Activated gamma-delta T cell treated with Interleukin-2 at 50 U/mL for 16 hours (primary cell): ENCODE measurements around the gene IAH1.

Experiments used
- DNase-seq: peaks from one replicate; pipeline ENCODE4 v3.0.0-alpha.2; 2020

Gene IAH1

DNA sequence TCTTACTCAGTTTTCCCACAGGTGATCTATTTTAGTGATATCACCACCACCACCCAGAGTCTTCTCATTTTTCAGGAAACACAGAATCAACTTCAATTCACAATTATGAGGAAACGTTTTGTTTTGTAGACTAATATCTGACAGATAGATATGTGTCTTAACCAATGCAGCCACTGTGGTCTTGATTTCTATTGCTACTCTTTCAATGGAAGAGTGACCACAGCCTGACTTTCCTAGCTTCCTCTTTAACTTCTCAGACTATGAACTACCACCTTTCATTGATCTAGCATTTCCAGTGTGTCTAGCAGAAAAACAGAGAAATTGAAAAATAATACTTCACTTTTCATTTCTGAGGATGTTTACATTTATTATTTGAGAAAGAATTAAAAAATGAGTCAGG, 60.8 kb downstream of the IAH1 start:
- no peak for DNase-seq

DNA sequence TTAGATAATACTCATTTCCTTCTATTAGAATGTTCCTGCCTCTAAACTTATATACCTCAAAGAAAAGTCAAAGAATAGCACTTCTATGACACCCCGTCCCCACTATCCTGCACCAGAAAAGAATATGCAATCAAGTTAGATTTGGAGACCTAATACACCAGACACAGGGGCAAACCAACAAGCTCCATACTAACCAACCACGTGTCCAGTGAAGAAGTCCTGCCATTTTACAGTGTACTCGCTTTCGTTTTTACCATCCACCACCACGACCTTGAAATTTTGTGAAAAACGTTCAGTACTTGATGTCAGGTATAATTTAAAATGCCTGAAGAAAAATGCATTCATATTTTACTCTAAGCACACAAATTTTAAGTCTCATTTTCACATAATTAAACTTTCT, 62.2 kb downstream of the IAH1 start:
- no peak for DNase-seq

DNA sequence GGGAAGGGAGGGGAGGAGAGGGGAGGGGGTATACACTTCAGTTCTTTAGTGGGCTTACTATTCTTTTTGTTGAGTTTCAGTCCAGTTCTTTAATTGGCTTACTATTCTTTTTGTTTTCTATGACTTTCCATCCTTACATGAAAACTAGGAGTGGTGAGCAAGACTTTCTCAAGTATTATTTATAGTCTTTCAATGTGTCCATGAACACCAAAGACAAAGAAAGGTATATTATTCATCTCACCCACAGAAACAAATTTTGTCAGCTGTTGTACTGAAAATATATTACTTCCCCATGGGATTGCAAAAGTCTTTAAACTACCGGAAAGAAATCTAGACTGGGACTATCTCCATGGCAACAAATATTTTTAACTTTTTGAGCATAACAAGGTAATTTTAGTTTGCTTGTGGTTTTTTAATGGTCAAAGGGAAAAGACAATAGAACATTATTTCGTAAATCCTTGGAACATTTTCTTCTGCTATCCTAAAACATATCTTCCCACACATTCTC, 63.7 kb downstream of the IAH1 start:
- DNase-seq: no peak
